Thoracic aorta (tissue), 2 donors: Measurements from ENCODE around the gene ABRACL. TPM values are rescaled to one million over a fixed set of nuclear protein-coding genes. Genes with fewer than 3 reads are reported as not detected.
A peak's percentile ranks its signal among the peaks of the same experiment; 100 is the strongest.

Source experiments
- ATAC-seq: fragments of 150-250 bp; one replicate; pipeline ENCODE4 v1.8.0; 2017; ENCODE audit warnings: low read depth; ENCODE audit not compliant: insufficient number of reproducible peaks, low FRiP score
- DNase-seq: peaks from one replicate; pipeline ENCODE4 v3.0.0-alpha.2; 2020; ENCODE audit warnings: low spot score
- H3K27ac ChIP-seq, 2 donors: fragments of 200-600 bp; sonication (generic); 1 replicate in 1 of 2; 2 replicates in 1 of 2; pipeline ENCODE4 v1.5.1; 2016; ENCODE audit warnings: mild to moderate bottlenecking in 2 of 2, moderate library complexity in 2 of 2
- H3K27me3 ChIP-seq: fragments of 200-600 bp; sonication (generic); replicated peaks from 2 replicates; pipeline ENCODE4 v1.6.0; 2016; ENCODE audit warnings: mild to moderate bottlenecking; ENCODE audit not compliant: insufficient read depth
- H3K36me3 ChIP-seq: fragments of 200-600 bp; sonication (generic); one replicate; pipeline ENCODE4 v1.5.1; 2016
- H3K4me1 ChIP-seq, 2 donors: fragments of 200-600 bp; sonication (generic); 1 replicate in 1 of 2; 2 replicates in 1 of 2; pipeline versions ENCODE4 v1.5.1 to v1.6.0; 2016; ENCODE audit warnings: low read depth in 2 of 2, mild to moderate bottlenecking in 1 of 2; ENCODE audit not compliant: control insufficient read depth in 1 of 2
- H3K4me3 ChIP-seq: fragments of 200-600 bp; sonication (generic); 2 replicates; pipeline ENCODE4 v1.5.1; 2016; ENCODE audit warnings: mild to moderate bottlenecking
- H3K9me3 ChIP-seq: fragments of 200-600 bp; sonication (generic); 2 replicates; pipeline ENCODE4 v1.5.1; 2016
- CTCF ChIP-seq: fragments of 200-600 bp; sonication (generic); IDR thresholded peaks from one replicate; pipeline ENCODE4 v1.5.1; 2019; ENCODE audit warnings: antibody characterized with exemption
- total RNA-seq, 2 donors: library from RNA; depleted of rRNA; stranded (reverse); fragments of >200 nt; gene quantifications; one replicate each; pipeline versions ENCODE4 v1.1.0 to v1.2.3, GENCODE V29; 2016

The ABRACL gene
- total RNA-seq, 2 donors from 2014 or later: 21.8 to 37.5 TPM

- H3K4me1 ChIP-seq: peaks cover 0 to 18% of the 10 kb centered on the region in 2 donors
- H3K9me3 ChIP-seq: no peaks in the 10 kb centered on the region
- no peaks in the 10 kb centered on the region for H3K36me3 ChIP-seq
- peak overlapping the region; percentile 84 for H3K4me3 ChIP-seq
- H3K27me3 ChIP-seq: no peaks in the 10 kb centered on the region
- no peak for ATAC-seq
- no peak for TF ChIP-seq CTCF
- DNase-seq: no peak
- peak overlapping the region; percentile 82 to 89 for H3K27ac ChIP-seq
Observed at GRCh38 chr6:139027620-139028182, 844 bp upstream of the ABRACL start.

GRCh38 chr6:139028215-139028657 lies 309 bp upstream of the ABRACL start:
- Histone ChIP-seq H3K27me3 (no peaks in the 10 kb centered on the region), H3K4me3 (peak overlapping the region; percentile 84), H3K4me1 (peaks cover 0 to 18% of the 10 kb centered on the region in 2 donors), H3K27ac (peak overlapping the region; percentile 82 to 89), H3K36me3 (no peaks in the 10 kb centered on the region), H3K9me3 (no peaks in the 10 kb centered on the region)
- TF ChIP-seq CTCF: no peak
- ATAC-seq (peak; percentile 16), DNase-seq (no peak)

DNA sequence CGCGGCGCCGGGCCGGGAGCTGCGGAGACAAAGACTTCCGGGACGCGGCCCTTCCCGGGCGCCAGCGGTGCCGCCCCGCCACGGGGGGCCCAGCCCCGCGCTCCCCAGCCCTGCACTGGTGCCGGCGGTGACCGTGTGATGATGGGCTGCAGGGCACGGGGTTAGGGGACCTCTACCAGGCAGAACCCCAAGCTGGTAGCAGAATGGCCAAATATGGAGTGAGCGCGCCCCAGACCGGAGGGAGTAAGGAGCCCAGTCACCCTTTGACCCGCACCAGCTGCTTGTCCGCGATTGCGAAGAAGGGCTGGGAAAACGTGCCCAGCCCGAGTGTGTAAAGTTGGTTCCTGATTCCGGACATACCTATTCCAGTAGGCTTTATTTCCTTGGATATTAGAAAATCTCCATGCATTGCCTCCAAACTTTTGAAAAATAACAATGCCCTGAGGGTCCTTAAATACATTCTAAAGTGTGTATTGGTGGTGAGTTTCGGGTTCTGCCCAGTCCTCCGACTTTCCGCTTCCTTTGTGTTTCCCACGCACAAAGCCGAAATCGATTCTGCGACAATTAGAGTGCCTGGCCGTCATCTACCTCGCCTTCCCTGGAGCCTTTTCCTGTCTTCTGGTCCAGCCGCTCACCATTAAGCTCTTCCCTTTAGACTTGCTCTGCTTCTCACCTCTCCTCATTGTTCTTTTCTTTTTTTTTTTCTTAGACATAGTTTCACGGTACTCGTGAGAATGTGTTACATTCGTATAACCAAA lies 1.1 kb downstream of the ABRACL start:
- DNase-seq: no peak

DNA sequence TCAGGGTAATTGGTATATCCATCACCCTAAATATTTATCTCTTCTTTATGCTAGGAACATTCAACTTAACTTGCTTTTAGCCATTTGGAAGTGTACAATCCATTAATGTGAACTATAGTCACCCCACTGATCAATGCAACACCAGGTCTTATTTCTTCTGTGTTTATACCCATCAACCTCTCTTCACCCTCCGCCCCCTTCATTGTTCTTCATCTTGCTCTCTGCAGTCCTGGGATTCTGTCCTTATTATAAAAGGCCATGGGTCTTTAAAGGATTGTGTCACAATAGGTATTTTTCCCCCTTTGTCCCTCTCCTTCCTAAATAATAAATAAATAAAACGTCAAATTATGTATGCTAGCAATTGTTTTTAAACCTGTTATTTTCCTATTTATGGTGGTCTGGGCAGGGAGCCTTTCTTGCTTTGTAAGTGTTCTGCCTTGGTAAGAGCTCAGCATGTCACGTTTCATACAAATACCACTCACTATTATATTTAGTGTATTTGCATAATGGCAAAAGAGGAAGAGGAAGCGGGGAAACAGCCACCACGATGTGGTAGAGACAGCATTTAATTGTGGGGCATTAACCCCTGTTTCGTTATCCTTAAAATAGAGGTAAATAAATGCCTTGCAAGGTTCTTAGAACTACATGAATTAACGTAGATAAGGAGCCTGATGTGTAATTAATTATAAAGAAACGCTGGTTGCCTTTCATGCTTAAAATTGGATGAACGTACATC lies 1.9 kb downstream of the ABRACL start:
- Histone ChIP-seq H3K4me1 (peaks cover 0 to 18% of the 10 kb centered on the region in 2 donors), H3K27ac (peak overlapping the region; percentile 82 to 89), H3K9me3 (no peaks in the 10 kb centered on the region), H3K36me3 (no peaks in the 10 kb centered on the region), H3K4me3 (peak overlapping the region; percentile 84), H3K27me3 (no peaks in the 10 kb centered on the region)
- DNase-seq (no peak), ATAC-seq (no peak)
- TF ChIP-seq CTCF: no peak

More for the DNA sequence above, 1.1 kb downstream of the ABRACL start:
- no peaks in the 10 kb centered on the region for H3K36me3 ChIP-seq
- H3K4me1 ChIP-seq: peaks cover 0 to 18% of the 10 kb centered on the region in 2 donors
- no peaks in the 10 kb centered on the region for H3K27me3 ChIP-seq
- ATAC-seq: peak; percentile 53
- TF ChIP-seq CTCF: no peak
- peak overlapping the region; percentile 82 to 89 for H3K27ac ChIP-seq
- H3K4me3 ChIP-seq: peak overlapping the region; percentile 84
- no peaks in the 10 kb centered on the region for H3K9me3 ChIP-seq

DNA sequence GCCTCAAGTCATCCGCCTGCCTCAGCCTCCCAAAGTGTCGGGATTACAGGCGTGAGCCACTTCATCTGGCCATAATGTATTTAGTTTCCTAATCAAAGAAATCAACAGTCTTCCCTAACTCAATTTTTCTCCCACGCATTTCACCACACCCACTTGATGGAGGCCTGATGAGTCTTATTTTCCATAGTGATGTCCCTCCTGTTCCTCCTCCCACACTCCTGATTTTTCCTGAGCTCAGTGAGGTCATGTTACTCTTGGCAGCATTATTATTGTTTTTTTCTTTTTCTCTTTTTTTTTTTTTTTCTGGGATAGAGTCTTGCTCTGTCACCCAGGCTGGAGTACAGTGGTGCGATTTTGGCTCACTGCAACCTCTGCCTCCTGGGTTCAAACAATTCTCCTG lies 8.9 kb downstream of the ABRACL start:
- no peak for DNase-seq
- Histone ChIP-seq H3K36me3 (peaks cover 12% of the 10 kb centered on the region), H3K4me3 (no peak overlapping the region), H3K9me3 (no peaks in the 10 kb centered on the region), H3K4me1 (peaks cover 0 to 6% of the 10 kb centered on the region in 2 donors), H3K27me3 (no peaks in the 10 kb centered on the region), H3K27ac (no peak overlapping the region)
- ATAC-seq: peak; percentile 67
- no peak for TF ChIP-seq CTCF
